Left colon (tissue), 2 donors: ENCODE data around the gene GRID2IP. TPM values are rescaled to one million over a fixed set of nuclear protein-coding genes. Genes with fewer than 3 reads are reported as not detected.

Source experiments
- ATAC-seq: fragments of 200-7000 bp; cut with Tn5 transposase; one replicate; pipeline ENCODE4 v1.9.1; 2020; ENCODE audit warnings: mild to moderate bottlenecking, moderate library complexity
- DNase-seq, 2 donors: peaks; one replicate each; pipeline ENCODE4 v3.0.0-alpha.2; 2020
- intact Hi-C, 2 donors: fragments of 100-400 bp; cut with DNase I in 1 of 2; cut with micrococcal nuclease in 1 of 2; formaldehyde crosslinking; loops; one replicate each; pipeline versions ENCODE4 v1.11.2 to v1.14.0; 2022; cut with DNase I, micrococcal nuclease
- total RNA-seq, 2 donors: library from RNA; stranded (reverse); fragmentation: NEBNext Ultra II Directional; extraction: Animal tissue kit (Norgen Biotek cat#: 25700); gene quantifications; one replicate each; pipeline ENCODE4 v1.2.1, GENCODE V29; 2021
- donor health status: DM: no; HTN: no; CAD: no.
- donor health status: DM: yes; HTN: yes; CAD: no.

The GRID2IP gene
- total RNA-seq, 2 donors from 2014 or later: 0.67 to 0.75 TPM

DNA sequence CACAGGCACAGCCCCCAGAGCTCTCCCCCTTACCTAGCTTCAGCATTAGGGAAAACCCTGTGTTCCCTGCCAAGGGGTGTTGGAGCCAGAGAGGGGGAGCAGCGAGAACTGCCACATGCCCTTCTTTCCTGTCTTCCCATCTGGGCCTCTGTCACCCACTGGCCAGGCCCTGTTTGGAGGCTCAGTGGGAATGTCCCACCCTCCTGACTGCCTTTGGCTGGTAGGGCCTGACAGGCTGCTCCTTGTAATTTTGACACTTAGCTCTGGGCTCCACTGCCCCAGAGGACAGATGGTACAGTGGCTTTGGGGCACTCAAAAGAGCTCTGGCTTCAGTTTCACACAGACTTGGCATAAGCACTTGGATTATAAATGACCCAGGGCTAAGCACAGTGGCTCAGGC, 50.6 kb downstream of the GRID2IP start:
- intact Hi-C loops: no loop called here
- ATAC-seq (no peak), DNase-seq (no peak)

DNA sequence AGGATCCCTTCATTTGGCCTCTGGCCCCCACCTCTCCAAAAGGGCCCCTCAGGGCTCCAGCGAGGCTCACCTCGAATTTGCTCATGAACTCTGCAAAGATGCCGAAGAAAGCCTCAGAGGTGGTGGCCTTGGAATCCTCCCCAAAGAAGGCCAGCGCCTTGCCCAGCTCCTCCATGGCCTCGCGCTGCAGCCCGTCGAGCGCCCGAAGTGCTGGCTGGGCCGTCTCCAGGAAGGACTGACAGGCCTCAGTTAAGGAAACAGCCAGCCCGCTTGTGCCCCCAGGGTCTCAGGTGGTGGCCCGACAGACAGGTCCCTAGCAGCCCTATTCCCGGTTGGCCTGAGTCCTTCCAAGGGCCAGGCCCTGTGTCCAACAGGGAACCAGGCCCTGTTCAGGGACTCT, 53.3 kb downstream of the GRID2IP start:
- intact Hi-C loops: no loop called here
- ATAC-seq: no peak
- no peak for DNase-seq

DNA sequence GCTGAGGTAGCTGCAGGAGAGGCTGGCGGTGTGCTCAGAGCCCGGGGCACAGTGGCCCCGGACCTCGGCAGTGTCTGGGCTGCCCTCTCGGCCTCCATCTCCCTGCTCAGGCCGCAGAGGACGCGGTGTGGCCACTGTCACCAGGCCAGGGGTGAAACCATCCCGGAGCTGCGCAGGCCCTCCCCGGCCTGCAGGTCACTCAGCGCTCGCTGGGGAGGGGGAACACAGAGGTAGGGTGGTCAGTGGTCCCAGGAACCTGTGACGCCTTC, 53.7 kb downstream of the GRID2IP start:
- ATAC-seq: no peak
- no peak for DNase-seq
- intact Hi-C loops: no loop called here

DNA sequence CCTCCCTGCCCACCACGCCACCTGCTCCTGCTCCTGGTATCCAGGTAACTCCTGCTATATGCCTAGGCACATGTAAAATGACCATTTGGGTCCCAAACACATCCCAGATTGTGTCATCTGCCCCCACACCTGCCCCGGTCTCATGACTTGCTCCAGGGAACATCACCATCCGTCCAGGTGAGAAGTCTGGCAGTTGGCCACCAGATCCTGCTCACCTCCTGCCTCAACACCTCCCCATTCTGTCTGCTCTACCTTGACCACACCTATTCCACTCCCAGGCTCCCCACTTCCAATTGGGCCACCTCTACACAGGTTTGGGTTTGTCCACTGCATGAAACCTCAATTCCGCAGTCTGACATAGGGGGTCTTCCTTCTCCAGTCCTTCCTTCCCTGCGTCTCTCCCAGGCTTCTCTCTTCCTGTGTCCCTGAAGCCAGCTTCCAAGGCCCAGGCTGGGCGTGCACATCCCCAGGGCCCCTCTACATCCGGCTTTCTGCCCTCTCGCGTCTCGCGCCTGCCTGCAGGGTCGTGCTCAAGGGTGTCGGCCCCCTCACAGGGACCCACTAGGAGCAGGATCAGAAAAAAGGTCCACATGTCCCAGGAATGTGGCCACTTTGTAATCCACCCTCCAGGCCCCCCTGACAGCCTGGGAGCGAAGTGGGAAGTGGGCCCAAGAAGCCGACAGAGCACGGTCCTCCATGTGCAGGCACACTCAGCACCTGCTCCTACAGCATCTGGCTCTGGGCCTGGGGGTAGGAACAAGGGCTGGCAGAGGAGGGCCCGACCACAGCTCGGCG, 54.2 kb downstream of the GRID2IP start:
- ATAC-seq: no peak
- intact Hi-C loops: no loop called here
- DNase-seq: no peak

DNA sequence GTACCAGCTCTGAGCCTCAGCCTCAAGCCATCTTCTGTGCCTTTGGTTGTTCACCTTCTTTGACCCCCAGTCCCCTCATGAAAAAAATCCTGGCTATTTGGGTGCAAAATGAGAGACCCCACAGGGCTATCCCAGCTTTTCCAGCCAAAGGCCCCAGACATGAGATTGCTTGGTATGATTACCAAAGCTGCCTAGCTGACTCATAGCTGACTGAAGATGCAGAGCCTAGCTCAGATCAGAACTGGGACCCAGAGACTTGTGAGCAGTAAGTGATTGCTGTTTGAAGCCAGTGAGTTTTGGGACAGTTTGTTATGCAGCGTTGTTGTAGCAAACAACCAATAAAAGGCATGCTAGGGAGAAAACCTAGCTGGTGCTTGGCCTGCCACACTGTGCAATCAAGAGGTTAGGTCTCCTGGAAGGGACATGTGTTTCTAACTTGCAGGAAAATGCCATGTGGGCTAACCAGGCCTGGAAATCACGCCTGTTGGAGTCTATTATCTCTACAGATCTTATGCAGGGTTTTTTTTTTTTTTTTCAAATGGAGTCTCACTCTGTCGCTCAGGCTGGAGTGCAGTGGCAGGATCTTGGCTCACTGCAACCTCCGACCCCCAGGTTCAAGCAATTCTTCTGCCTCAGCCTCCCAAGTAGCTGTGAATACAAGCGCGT, 55.5 kb downstream of the GRID2IP start:
- no peak for DNase-seq
- no peak for ATAC-seq
- intact Hi-C loops: no loop called here

DNA sequence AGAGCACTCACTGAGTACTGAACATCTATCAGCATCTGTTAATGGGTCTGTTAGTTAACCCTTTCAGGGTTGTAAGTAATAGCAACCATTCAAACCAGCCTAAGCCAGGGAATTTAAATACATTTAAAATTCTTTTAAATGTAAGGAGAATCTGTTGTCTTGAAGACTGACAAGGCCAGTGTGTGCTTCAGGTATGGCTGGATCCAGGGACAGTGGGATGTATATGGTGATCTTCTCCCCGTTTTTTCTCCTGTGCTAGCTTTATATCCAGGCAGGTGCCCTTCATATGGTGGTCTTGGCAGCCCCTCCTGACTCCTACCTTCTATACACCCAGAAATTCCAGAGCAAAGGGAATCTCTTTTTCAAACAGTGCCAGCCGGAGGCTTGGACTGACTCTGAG, 56.9 kb downstream of the GRID2IP start:
- ATAC-seq (no peak), DNase-seq (no peak)
- intact Hi-C loops: no loop called here

DNA sequence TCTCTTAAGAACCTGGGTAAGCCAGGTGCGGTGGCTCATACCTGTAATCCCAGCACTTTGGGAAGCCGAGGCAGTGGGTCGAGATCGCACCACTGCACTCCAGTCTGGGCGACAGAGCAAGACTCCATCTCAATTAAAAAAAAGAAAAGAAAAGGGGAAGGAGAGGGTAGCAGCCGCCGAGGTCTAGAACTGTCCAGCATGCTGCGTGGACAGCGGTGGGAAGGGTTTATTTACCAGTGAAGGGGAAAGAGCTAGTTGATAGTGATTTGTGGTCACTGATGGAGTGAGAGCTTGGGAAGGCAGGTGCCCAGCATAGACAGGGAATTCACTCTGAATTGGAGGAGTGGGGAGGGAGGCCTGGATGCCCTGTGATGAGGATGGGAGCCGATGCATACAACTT, 60.1 kb downstream of the GRID2IP start:
- intact Hi-C loops: no loop called here
- DNase-seq (no peak), ATAC-seq (no peak)

DNA sequence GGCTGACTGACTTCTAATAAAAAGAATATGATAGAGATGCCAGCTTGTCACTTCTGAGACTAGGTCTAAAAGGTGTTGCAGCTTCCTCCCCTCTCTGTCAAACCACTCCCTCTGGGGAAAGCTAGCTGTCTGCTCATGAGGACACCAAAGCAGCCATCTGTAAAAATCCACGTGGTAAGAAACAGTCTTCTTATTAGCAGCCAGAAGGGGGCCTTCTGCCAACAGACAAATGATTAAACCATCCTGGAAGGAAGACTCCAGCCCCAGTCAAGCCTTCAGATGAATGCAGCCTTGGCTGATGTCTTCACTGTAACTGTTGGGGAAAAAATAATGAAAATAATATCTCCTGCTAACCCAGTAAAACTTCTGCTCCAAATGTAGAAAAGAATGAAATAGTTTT, 61.6 kb downstream of the GRID2IP start:
- intact Hi-C loops: no loop called here
- ATAC-seq (peak; percentile 41), DNase-seq (no peak)

DNA sequence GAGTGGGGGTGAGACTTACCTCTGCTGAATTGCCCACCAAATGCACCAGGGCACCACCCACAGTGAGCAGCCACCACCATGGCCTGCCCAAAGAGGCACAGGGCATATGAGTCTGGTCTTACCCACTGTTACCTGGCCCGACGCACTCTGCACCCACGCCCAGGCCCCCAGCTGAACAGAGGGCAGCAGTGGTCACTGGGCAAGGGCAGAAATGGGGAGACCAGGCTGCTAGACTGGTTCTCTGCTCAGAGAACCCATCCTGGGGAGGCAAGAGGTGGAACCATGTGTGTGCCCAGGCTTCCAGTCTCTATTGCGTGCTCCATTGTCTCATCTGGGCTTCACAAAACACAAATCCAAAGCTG, 64.1 kb downstream of the GRID2IP start:
- intact Hi-C loops: no loop called here
- ATAC-seq: no peak
- DNase-seq: no peak

DNA sequence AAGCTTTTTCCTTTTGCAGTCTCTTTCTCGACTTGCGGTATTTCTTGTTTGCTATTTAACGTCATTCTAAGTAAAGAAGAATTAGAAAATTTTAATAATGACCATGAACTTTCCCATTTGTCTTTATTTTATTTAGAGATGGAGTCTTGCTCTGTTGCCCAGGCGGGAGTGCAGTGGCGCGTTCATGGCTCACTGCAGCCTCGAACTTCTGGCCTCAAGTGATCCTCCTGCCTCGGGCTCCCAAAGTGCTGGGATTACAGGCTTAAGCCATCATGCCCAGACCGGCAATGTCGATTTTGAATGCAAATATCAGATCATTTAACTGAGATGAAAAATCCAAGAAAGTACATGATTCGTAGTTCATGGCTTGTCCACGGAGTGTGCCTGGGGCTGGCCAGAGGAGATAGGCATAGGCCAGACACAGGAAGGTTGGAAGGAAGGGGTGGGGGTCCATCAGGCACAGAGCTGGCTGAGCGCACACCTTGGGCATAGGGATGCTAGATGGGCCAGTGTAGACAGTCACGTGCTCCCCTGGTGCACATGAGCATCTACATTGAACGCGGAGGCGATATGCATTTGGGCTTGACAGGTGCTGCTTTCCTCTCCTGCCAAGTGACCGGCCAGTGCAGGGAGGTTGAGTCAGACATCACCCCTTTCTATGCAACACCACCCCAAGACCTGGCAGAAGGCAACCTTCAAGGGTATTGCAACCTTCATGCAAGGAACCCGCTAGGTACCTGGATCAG, 64.7 kb downstream of the GRID2IP start:
- intact Hi-C loops: no loop called here
- ATAC-seq (no peak), DNase-seq (no peak)

DNA sequence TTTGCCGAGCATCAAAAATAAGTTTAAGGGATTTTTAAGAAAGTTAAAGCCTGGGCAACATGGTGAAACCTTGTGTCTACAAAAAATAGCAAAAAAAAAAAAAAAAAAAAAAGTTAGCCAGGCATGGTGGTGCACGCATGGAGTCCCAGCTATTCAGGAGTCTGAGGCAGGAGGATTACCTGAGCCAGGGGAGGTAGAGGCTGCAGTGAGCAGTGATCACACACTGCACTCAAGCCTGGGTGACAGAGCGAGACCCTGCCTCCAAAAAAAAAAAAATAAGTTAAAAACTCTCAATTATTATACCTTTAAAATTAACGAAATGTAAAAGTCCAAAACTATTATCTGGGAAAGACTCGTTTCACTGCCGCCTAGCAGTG, 68.5 kb downstream of the GRID2IP start:
- intact Hi-C loops: no loop called here
- DNase-seq (no peak), ATAC-seq (peak; percentile 19)

DNA sequence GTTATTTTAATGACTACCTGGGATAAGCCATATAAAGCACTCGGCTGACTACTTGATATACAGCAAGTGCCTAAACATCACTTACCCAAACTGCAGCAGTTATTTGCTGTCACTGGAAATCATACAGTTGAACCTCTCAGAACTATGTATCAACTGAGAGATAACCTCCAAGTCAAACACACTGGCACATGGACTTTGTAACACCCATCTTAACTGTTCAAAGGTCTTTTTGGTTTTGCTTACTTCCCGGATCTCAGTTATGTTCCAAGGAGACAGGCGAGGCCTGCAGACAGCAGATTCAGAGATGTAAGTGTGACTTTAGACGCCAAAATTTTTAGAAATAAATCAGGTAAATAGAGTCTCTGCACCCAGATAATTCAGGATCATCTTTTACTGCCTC, 69.0 kb downstream of the GRID2IP start:
- ATAC-seq (peak; percentile 75), DNase-seq (no peak)
- intact Hi-C loops: no loop called here

DNA sequence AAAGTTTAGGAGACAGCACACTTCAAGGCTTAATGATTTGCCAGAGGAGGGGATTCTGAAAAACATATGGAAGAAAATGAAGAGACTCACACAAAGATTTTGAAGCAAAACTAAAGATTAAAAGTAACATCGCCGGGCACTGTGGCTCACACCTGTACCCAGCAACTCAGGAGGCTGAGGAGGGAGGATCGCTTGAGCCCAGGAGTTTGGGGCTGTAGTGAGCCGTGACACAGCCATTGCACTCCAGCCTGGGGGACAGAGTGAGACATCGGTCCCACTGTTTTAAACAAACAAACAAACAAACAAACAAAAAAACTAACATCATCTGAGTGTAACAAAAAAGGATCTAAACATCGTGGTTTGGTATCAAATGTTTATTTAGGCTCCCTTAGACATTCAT, 69.8 kb downstream of the GRID2IP start:
- ATAC-seq (no peak), DNase-seq (no peak)
- intact Hi-C loops: no loop called here

DNA sequence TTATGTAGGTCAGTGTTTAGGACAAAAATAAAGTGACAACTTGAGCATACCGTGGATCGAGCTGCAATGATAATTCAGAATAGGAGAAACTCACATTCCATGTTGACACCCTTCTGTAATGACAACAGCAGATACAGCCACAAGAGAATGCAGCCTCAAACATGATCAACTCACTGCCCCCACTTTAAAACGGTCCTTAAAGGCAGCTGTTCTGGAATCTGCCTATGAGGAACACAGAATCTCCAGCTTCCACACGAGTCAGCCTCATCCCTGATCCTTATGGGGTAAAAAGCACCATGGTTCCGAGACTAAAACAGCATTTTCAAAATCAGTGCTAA, 71.0 kb downstream of the GRID2IP start:
- intact Hi-C loops: no loop called here
- no peak for DNase-seq

DNA sequence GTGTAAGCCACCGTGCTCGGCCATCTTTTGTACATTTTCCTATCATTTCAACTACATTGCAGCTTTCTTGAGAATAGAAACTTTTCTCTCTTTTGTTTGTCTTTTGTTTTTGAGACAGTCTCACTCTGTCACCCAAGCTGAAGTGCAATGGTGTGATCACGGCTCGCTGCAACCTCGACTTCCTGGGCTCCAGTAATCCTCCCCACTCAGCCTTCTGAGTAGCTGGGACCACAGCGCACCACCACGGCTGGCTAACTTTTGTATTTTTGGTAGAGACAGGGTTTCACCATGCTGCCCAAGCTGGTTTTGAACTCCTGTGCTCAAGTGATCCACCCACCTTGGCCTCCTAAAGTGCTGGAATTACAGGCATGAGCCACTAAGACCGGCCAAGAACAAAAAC, 72.2 kb downstream of the GRID2IP start:
- intact Hi-C loops: no loop called here
- DNase-seq (no peak), ATAC-seq (no peak)

More for the DNA sequence above, 71.0 kb downstream of the GRID2IP start:
- ATAC-seq: no peak

DNA sequence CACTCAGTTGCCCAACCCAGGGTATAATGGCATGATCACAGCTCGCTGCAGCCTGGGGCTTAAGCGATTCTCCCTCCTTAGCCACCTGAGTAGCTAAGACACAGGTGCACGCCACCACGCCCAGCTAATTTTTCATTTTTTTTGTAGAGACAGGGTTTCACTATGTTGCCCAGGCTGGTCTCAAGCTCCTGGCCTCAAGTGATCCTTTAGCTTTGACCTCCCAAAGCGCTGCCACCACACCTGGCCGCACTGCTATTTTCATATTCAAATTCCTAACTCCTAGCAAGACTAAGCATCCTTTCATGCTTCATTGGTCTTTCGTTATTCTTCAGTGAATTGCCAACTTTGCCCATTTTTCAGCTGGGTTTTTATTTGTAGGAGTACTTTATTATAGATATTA, 73.1 kb downstream of the GRID2IP start:
- intact Hi-C loops: no loop called here
- DNase-seq (no peak), ATAC-seq (no peak)

DNA sequence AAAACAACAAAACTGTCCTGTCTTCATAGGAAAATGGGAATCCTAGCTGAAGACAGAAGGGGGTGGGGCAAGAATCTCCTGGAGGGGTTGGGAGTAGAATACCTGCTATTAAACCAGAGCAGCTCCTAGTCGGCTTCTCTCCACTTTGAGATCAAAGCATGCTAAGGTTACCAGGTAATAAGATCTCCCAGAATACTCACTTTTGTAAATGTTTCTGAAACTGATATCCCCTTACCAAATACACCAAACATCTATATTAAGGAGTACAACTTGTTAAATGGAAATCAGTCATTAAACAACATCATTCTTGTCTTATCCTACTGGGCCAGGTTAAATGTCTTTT, 74.0 kb downstream of the GRID2IP start:
- ATAC-seq (no peak), DNase-seq (no peak)
- intact Hi-C loops: no loop called here

DNA sequence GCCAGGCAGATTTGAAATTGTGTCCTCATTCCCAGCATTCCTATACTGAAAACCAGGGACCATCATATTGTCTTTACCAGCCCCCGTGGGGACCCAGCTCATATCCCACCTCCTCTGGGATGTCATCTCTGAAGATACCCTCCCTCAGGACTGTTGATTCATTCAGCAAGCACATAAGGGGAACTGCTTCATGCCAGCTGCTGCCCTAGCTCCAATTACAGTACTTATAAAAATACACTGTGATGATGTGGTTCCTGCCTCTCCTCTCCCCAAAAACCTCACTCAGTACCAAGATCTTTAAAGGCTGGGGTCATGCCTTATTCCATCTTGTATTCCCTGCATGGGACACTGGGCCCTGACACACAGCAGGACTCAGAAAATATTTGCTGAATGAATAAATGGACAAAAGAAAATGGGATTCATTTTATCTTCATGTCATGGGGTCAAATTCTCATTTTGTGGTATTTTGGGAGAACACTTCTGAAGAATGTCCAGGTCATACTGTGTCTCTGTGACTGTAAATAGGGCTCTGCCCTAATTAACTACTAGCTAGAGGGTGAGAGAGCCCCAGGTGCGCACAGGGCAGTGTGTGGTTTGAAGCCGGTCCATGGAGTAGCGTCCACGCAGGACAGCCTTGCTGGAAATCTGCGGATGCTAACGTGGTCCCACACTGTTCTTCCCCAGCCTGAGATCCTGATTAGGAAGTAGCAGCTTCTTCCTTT, 74.5 kb downstream of the GRID2IP start:
- ATAC-seq: no peak
- DNase-seq: no peak
- intact Hi-C loops: no loop called here

DNA sequence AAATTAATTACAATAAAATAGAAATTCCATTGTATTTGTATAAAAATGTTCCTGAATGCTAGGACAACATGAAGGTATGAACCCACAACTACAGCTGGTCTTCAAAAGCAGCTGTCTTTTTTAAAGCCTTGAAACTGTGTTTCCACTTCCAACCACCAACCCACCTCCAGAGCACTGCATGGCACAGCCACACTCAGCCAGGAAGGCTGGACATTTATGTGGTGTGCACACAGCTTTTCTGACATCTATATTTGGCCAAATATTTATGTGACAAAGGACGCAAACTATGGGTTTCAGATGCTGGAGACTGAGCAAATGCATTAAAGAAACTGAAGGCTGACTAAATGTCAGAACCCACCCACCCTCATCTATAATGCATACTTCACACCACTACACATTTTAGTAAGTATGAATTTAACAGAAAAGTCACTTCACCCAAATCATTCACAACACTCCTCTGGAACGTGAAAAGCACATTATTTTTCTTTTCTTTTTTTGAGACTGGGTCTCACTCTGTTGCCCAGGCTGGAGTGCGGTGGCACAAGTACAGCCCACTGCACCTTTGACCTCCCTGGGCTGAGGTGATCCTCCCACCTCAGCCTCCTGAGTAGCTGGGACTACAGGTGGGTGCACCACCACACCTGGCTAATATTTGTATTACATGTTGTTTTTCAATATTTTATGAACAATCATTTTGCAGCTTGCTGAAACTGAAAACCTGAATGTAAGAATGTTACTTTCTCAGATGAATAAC, 75.7 kb downstream of the GRID2IP start:
- no peak for ATAC-seq

More for the DNA sequence above, 75.7 kb downstream of the GRID2IP start:
- intact Hi-C loops: no loop called here
- no peak for DNase-seq
